Stomach (tissue), 4 donors: ENCODE data around the gene SLC16A10.

Source experiments
- POLR2A ChIP-seq, 4 donors: fragments of 450-650 bp; IDR thresholded peaks; one replicate each; pipeline ENCODE4 v1.6.1; 2016; ENCODE audit warnings: antibody characterized with exemption in 4 of 4, control low read depth in 2 of 4, mild to moderate bottlenecking in 1 of 4, moderate library complexity in 1 of 4
- POLR2AphosphoS5 ChIP-seq, 3 donors: sonication (generic); formaldehyde crosslinking; IDR thresholded peaks; one replicate each; pipeline ENCODE4 v1.6.1; 2016; ENCODE audit warnings: antibody characterized with exemption in 3 of 3
- TF ChIP-seq, protein P1 (sequence below), 7 experiments: fragments of 450-650 bp in 4 of 7; fragments of 200-600 bp in 3 of 7; sonication (generic) in 3 of 7; IDR thresholded peaks; one replicate each; pipeline ENCODE4 v1.5.1; 2016 to 2019; ENCODE audit warnings: antibody characterized with exemption in 7 of 7, control low read depth in 2 of 7, mild to moderate bottlenecking in 1 of 7

DNA sequence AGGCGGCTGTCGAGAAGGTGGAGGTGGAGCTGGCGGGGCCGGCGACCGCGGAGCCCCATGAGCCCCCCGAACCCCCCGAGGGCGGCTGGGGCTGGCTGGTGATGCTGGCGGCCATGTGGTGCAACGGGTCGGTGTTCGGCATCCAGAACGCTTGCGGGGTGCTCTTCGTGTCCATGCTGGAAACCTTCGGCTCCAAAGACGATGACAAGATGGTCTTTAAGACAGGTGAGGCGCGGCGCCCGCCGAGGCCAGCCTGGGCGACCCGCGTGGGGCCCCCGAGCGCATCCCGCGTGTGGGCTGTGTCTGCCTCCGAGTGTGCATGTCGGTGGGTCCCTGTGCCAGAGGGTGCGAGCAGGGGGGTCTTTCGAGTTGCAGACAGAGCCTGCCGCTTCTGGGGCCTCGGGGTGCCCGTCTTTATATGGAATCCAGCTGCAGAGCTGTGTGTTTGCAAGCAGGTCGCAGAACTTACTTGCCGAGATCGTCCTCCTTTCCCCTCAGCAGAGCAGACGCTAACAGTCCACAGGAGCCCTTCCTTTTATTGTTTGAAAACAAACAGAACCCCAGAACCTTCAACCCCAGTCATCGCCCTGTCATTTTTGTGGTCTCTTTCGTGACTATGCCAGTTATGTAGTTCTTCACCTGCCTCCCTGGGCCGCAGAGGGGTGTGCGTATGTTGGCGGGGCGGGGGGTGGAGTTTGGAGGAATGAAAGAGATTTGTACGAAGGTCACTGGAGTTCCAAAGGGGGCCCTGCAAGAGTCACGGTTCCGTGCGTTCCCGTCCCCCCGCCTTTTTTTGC, 766 bp downstream of the SLC16A10 start:
- TF ChIP-seq, protein P1, sequence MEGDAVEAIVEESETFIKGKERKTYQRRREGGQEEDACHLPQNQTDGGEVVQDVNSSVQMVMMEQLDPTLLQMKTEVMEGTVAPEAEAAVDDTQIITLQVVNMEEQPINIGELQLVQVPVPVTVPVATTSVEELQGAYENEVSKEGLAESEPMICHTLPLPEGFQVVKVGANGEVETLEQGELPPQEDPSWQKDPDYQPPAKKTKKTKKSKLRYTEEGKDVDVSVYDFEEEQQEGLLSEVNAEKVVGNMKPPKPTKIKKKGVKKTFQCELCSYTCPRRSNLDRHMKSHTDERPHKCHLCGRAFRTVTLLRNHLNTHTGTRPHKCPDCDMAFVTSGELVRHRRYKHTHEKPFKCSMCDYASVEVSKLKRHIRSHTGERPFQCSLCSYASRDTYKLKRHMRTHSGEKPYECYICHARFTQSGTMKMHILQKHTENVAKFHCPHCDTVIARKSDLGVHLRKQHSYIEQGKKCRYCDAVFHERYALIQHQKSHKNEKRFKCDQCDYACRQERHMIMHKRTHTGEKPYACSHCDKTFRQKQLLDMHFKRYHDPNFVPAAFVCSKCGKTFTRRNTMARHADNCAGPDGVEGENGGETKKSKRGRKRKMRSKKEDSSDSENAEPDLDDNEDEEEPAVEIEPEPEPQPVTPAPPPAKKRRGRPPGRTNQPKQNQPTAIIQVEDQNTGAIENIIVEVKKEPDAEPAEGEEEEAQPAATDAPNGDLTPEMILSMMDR (IDR thresholded peaks at IDR 0.05): no peak
- TF ChIP-seq POLR2A (IDR thresholded peaks at IDR 0.05) (no peak), POLR2AphosphoS5 (IDR thresholded peaks at IDR 0.05) (no peak)
